GM19395 (cell line): ENCODE results near the gene PALLD.

Experiments used
- ATAC-seq: cut with Tn5 transposase; IDR thresholded peaks from one replicate; pipeline ENCODE4 v1.9.1; 2021; ENCODE audit warnings: mild to moderate bottlenecking, moderate library complexity; ENCODE audit not compliant: unreplicated experiment

Gene PALLD

DNA sequence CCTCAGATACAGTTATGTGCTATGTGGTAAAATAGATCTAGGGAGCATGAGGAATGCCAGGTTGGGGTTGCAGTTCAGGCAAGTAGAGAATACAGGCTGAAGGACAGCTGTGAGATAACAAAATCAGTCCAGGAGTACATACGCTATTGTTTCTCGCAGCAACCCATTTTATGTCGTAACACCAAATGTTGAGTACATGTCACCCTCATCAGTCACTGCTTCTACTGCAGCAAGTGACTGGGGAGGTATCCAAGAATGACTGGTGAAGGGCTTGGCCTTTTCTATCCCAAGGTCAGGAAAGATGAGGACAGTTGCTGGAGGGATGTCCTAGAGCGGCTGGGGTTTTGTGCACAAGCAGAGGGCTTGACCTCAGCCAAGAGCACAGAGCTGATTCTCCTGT lies 341.1 kb downstream of the PALLD start:
- no peak for ATAC-seq

DNA sequence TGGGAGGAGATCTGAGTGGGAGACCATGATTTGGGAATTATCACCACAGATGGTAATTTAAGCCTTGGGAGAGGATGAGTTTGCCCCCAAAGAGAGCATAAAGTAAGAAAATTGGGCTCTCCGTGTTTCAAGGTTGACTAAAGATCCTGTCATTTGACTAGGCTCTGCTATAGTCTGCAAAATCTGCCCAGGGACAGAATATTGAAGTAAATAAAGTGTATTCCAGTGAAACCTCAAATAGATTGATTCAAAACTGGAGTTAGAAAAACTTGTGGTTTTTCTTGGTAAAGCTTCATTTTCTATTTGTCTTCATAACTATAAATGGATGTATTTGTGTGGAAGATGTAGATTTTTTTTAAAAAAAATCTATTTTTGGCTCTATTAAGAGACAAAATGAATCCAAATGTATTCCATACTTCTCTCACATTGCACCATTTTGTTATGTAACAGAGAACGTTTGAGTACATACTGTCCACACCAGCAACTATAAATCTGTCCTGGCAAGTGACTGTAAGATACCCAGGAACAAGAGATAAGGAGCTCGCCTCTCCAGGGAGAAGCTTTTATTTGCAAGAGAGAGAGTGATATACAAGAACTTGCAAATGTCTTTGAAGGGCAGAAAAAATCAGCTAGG lies 343.0 kb downstream of the PALLD start:
- no peak for ATAC-seq

DNA sequence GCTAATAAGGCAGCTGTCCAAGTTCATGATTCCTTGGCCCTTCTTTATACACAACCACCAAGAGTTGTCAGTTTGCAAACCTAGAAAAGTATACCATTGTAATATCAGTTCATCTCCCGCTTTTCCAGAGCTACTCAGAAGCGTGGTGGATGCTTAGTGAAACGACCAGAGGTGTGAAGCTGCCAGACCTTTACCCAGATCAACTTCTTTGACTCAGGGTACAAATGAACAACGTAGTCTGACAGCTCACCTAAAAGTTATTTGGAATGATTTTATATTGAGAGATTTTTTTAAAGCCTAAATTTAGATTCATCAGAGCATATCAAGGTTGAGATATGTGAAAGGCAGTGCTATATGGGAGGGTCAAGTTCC lies 343.5 kb downstream of the PALLD start:
- no peak for ATAC-seq

DNA sequence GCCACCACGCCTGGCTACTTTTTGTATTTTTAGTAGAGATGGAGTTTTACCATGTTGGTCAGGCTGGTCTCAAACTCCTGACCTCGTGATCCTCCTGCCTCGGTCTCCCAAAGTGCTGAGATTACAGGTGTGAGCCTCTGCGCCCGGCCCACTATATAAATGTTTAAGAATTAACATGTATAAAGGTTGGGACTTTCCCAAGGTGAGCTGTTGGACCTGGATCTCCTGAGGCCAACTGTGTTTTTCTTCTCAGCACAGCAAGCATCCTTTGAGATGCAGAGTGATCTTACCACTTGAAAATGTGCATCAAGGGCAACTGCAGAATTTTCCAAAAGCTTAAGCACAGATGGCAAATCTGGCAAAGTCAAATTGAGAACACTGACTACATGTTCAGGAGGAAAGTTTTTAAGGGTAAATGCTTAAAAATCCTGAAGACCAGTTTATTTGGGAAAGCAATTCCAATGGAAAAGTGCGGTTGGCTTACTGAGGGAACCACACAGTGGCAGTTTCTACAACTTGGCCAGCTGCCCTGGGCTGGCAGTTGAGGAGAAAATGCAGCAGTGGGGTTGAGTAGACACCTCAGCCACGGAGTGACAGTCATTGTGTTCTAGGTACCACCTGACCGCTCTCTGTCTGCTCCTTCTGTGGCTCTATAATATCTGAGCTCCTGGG lies 344.3 kb downstream of the PALLD start:
- no peak for ATAC-seq

DNA sequence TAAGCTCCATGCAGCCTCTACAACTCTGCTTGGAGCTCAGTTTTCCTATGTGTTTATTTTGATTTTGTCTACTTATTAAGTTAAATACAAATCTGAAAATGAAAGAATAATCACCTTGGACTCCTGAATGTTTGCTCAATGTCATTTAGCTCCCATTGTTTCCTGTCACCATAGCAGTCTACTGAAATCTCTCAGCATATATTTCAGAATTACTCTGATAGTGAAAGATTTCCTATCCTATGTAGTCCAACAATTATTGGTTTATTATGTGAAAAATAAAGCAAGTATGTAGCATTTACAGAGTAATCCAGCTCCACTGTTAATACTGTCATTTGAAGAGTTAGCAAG lies 344.8 kb downstream of the PALLD start:
- ATAC-seq: no peak

DNA sequence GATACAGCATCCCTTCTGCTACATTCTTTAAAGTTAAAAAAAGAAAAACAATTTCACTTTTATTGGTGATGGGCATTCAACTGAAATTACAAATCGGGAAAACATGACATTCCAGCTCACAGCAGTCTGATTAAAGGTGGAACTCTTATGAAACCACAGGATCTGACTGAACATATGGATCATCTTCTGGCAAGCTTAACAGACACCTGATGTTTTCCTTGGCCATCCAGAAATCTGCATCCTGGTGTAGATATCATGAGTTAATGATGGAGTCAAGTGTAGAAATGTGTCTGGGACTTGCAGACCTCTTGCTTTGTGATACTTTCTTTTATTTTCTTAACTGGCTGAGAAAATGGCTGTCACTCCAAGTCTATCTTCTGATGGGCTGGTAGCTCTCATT lies 345.3 kb downstream of the PALLD start:
- no peak for ATAC-seq

DNA sequence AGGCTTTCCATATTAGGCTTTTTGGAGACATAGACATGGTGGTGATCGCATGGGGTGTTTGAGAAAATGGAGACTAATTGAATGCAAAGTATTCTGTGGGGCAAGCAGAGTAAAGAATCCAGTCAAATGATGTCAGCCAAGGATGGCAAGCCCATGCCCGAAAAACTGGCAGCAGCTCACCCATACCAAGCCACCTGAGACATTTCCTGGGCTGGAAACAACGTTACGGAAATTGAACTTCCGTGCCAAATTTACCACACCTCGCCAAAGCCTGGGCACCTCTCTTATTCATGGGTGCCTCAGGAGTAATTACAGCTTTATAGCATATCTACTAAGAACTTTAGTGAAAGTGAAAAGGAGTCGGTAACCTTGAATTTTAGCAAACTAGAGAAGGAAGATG lies 346.8 kb downstream of the PALLD start:
- ATAC-seq: no peak

DNA sequence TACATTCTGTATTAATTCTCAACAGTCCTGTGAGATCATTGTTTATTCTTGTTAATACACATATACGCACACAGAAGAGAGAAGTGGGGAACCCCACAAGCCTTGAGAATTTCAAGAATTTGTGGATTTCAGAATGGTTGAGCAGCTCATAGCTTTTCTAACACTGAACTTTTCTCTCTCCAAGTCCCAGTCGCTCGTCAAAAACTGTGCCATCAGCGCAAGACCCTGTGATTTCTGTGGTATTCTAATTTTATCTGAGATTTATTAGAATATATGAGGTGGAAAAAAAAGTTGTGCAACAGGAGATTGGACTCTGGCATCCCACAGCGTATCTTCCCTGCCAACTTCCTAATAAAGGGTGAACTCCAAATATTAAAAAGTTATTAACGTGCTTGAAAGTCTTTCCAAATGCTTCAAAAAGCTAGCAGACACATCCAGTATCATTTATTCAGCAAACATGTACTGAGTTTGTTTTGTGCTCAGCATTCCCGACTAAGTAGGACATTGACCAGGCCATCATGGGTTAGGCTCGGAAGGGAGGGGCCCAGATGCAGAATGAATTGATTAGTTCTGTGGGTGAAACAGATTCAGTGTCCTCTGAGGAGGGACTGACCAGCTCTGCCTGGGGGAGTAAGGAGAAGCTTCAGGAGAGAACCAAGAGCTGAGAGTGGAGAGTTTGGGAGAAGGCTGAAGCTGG lies 347.6 kb downstream of the PALLD start:
- no peak for ATAC-seq

DNA sequence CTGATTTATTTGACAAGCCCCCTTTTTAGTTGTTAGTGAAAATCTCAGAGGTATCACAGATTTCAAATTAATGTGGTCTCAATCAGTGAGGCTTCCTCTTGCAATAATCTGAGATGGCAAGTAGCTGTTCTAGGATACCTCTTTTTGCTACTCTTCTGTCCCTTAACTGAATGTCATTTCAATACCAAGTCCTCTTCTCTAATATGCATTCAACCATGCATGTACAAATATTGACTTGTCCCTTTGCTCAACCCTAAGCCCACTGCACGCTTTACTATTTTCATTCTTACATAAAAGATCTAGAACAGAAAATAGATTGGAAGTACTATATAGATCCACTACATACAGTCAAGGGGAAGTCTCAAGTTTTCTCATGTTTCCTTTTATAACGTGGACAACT lies 349.0 kb downstream of the PALLD start:
- no peak for ATAC-seq

DNA sequence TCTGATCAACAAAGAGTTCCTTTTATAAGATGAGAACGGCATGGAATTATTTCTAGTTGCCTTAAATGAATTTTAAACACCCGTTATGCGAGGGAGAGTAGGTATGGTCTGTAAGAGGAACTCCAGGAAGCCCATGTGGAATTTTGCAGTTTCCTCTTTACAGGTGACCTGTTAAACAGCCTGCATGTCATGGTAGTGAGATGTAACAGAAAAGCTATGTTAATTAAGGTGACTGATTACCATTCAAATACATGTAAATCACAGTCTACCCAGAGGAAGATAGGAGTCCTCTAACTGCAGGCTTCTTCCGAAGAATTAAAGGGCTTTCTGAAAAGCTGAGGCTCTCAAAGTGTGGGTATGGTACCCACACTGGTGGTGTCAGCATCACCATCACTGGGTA lies 349.6 kb downstream of the PALLD start:
- ATAC-seq: no peak

DNA sequence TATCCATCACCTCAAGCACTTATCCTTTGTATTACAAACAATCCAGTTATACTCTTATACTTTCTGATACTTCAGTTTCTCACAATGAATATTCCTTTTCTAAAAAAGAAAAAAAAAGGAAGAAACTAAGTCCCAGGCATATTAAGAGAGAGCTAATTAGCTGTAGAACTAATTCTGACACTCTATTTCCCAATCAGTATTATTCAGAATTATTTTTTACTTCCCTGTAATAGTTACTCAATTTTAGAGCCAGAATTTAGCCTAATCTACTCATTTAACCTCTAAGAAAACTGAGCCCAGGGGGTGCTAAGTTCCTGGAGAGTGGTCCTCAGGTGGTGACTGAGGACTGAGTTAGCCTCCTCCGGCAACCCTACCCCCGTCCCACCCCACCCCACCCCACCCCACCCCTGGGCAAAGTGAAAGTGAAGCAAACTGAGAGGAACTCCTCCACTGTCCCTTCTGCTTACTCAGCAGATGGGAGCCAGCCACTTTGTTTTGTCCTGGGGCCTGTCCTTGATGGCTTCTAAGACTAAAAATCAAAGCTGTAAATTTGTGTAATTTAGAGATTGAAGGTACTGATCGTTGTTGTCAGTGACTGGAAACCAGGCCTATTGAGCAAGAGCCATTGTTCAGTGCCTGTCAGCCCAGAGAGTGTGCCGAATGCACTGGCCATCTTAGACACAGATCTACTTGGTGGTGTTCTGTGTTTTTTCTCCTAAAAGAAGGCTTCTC lies 351.1 kb downstream of the PALLD start:
- ATAC-seq: no peak

DNA sequence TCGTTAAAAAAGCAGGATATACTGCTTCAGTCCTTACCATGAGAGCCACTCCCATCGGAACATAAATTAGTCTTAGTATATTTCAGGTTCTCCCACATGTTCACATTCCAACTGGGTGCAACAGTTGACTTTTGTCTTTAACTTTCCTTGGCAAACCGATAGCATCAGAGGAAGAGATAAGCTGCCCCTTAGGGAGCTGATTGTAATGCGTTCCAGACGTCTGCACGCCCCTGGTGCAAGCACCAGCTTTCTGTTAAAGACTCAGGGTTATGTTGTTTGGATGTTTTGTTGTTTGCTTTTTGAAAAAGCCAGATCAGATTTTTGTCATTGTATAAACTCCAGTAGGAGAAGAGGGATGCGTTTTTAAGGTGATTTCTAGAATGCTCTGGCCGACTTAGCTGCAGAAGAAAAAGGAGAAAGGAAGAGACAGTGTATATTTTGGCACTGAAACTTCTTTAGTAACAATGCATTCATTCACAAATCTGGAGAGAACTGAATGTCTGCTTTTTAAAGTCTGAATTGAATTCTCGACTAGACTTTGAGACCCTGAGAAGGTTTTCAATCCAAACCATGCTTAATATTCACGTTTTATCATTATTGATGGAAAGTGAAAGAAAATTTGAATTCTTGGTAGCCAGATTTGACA lies 352.3 kb downstream of the PALLD start:
- no peak for ATAC-seq

DNA sequence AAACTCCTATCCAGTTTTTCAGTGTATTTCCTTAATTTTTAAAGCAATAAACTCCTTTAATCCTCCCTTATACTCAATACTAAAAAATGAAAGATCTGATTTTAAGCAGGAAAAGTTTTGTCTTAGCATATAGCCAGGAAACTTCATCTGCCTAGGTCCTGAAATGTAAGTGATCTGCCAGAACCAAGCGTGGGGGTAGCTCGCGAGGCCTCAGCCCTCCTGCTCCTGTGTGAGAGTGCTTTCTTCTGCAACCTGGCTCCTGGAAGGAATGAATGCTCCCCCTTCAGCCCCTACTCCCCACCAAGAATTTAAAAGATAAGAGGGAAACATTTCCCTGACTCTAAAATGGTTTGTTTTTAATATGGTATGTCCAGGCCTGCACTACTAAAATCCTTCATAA lies 353.1 kb downstream of the PALLD start:
- no peak for ATAC-seq

DNA sequence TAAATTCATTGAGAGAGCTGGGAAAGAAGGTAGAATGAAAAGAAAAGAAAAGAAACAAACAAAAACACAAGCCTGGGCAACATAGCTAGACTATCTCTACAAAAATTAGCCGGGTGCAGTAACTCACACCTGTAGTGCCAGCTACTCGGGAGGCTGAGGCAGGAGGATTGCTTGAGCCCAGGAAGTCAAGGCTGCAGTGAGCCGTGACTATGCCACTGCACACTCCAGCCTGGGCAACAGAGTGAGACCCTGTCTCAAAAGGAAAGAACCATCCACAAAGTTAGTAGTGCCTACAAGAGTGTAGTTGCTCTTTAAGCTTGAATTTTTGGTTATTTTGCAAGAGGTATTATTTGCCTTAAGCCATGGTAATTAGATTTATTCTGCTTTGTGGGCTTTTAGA lies 355.5 kb downstream of the PALLD start:
- ATAC-seq: no peak

DNA sequence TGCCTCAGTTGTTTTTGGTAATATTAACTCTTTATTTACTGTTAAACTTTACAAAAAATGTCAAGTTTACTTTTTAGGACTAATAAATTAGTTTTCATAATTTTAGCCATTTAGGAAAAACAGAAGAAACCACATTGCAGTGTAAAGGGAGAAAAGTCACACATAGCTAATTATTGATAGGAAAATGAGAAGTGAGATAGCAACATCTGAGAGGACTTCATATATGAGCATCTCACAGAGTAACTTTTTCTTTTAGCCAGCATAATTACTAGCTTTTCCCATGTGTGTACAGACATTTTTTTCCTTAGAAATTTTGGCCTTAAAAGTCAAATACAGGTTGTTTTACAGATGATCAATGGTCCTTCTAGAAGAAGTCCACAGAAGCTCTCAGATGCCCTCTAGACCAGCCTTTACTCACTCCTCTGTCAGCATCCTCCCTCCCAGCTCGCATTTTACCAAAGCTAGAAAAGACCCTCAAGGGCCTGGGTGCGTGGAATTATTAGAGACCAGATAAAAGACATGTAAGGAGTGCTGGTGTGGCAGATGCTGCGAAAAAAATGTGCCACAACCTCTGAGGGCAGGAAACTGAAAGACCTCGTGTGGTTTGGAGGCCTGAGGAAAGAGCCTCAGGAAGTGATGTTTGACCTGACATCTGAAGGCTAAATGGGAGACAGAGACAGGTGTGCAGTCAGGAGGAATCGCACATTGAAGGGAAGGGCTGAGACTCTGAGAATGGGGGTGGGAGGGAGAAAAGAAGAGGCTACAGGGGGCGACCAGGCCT lies 356.3 kb downstream of the PALLD start:
- ATAC-seq: peak; percentile 72

DNA sequence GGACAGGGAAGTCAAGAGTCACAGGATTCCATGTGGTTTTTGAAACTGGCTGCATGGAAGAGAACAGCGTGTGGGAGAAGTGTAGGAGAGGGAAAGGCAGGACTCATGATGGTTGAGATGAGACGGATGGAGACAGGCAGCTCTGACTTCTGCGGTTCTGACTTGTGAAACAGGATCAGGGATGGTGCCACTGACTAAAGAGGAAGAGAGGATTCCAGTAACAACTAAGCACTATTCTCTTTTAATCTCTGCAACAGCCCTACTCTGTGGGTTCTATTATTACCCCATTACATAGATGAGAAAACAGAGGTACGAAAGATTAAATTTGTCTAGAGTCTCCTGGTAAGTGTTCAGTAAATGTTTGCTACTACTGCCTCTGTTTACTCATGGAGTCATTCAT lies 356.9 kb downstream of the PALLD start:
- ATAC-seq: peak; percentile 58

DNA sequence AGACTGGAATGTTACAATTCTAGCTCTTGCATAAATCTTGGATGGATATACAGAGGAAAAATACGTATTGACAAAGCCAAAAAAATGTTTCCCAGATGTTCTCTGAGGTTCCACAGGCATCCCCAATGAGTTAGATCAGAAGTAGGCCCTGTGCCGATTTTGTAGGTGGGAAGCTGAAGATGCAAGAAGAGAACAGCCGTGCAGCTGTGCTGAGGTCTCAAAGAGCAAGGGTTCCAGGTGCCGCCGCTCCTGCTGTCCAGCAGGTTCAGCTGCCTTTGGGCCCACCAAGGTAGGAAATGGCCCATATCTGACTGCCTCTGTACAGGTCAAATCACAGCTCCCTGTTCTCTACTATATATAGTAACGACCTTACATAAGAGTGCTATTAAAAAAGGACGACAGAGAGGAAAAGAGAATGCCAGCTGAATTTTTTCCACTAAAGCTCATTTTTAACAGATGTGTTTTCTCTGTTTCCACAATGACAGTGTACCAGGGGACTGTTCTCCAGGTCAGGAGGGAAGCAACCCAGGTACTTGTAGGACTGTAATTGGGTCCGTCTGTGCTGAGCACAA lies 357.6 kb downstream of the PALLD start:
- no peak for ATAC-seq

DNA sequence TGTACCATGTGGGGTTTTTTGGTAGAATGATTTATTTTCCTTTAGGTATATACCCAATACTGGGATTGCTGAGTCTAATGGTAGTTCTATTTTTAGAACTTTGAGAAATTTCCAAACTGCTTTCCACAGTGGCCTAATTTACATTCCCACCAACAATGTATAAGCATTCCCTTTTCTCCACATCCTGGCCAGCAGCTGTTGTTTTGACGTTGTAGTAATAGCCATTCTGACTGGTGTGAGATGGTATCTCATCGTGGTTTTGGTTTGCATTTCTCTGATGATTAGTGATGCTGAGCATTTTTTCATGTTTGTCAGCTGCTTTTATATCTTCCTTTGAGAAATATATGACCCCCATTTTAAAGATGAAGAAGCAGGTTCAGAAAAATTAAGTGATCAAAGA lies 359.5 kb downstream of the PALLD start:
- no peak for ATAC-seq

DNA sequence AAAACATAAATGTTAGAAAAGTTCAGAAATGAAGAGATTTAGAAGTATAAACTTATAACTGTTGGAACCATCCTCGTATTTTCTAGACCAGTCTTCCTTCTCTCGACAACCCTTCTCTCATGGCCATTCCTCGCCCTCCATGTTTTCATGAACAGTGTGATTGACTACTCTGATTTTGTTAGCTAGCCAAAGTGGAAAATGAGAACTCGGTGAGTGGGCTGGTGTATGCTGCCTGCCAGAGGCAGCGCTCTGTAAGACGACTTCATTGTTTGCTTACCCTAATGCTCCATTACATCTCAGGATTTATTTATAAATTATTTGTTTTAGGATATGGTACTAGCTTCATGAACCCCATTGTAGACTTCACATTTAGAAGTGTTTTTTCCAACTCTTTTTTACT lies 360.2 kb downstream of the PALLD start:
- no peak for ATAC-seq
